Measurements from ENCODE around the gene FAM131C. TPM values are rescaled to one million over a fixed set of nuclear protein-coding genes. Genes with fewer than 3 reads are reported as not detected.

FAM131C gene
- total RNA-seq, 1 donor, result under 0.01 TPM

DNA sequence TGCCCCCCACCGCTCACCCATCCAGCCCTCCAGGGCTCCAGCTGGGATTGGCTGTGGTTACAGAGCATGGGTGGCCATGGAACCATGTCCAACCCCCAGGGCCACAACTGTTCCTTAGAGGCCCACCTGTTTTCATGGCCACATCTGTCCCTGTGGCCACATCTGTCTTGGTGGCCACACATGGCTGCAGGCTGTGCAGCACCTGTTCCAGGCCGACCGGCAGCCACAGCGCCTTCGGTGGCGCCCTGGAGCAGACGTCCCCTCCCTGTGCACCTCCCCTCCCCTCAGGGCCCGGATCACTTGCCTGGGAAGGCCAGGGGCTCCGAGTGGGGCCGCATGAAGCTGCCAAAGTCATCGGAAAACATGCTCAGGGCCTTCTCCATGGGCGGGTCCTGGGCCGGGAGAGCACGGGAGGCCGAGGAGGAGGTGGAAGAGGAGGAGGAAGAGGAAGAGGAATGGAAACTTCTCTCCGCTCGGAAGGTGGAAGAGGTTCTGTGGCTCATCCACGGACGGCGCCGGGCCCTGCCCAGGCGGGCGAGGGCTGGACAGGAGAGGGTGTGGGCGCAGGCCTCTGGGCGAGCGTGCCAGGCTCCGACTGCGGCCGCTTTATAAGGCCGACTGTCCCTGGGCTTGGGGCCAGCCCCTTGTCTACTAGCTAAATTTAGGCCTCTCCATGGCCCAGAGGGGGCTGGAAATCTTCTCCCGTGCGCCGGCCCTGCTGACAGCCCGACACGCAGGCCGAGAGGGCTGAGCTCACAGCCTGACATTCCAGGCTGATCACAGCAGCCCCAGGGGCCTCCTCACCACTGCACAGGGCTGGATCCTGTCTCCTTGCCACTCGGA lies 55.8 kb downstream of the FAM131C start, which contains the start of gene HSPB7:
HSPB7 (minus strand) TSS at position 583 of the 843 bp plus-strand sequence; CDS start at position 503, 80 bp downstream.
- no peak for TF ChIP-seq CTCF (IDR thresholded peaks at IDR 0.05; ENCODE audit: insufficient read depth, low read depth, low read length)
- peak; percentile 84 for DNase-seq (ENCODE audit: low read depth)
- H3K4me3 ChIP-seq (ENCODE audit: low read depth, low read length), result no peak within 1 kb of the TSS

- DNase-seq (ENCODE audit: low read depth), result no peak
- H3K4me3 ChIP-seq (ENCODE audit: low read depth, low read length), result no peak overlapping the region
- no peak for TF ChIP-seq CTCF (IDR thresholded peaks at IDR 0.05; ENCODE audit: insufficient read depth, low read depth, low read length)
Measured at GRCh38 chr1:16017076-16017460, 56.4 kb downstream of the FAM131C start.

- no peak for TF ChIP-seq CTCF (IDR thresholded peaks at IDR 0.05; ENCODE audit: insufficient read depth, low read depth, low read length)
- no peak for DNase-seq (ENCODE audit: low read depth)
- H3K4me3 ChIP-seq (ENCODE audit: low read depth, low read length), result no peak overlapping the region
Measured at GRCh38 chr1:16015960-16016901, 57.2 kb downstream of the FAM131C start.

- no peak for TF ChIP-seq CTCF (IDR thresholded peaks at IDR 0.05; ENCODE audit: insufficient read depth, low read depth, low read length)
- DNase-seq (ENCODE audit: low read depth), result no peak
- H3K4me3 ChIP-seq (ENCODE audit: low read depth, low read length), result no peak overlapping the region
Measured at GRCh38 chr1:16015491-16015890, 58.0 kb downstream of the FAM131C start.

DNA sequence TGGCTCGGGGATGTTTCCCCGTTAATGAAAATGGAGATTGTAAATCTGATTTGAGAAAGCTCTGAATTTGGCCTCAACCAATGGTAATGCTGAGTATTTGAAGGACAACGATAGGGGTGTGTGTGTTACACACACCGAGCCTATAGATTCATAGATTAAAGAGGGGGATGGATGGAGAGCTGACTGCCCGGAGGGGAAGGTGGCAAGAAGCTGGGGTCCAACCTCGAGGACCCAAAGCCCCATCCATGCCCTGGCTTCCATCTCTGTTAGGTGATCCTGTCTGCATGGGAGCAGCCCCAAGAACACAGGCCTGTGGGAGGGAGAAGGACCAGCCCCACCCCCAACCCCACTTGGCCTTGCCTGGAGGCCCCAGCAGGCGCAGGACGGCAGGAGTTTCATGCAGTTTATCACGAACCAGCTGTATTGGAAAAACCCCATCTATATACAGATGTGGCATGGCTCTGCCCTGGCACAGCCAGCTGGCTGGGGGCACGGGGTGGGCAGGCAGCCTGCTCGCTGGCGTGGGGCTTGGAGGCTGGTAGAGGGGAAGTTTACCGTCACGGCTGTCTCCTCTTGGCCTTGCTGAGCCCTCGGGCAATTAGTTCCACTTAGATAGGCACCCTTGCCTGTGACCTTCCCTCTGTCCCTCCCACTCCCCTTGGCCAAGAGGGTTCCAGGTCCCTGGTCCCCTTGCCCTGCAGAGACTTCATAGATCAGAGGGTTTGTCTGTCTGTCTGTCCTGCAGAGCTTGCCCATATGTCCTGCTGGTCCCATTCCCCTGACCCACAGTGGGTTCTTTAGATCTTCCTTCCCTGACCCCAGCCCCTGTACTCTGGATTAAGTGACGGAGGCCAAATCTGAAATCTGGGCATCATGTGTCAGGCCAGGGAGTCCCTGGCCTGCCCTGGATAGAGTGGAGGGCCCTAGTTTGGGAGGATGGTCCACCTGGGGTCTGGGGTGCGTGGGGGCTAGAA lies 58.7 kb downstream of the FAM131C start:
- TF ChIP-seq CTCF (IDR thresholded peaks at IDR 0.05; ENCODE audit: insufficient read depth, low read depth, low read length), result no peak
- no peak overlapping the region for H3K4me3 ChIP-seq (ENCODE audit: low read depth, low read length)
- peak; percentile 44 for DNase-seq (ENCODE audit: low read depth)

- no peak for DNase-seq (ENCODE audit: low read depth)
- H3K4me3 ChIP-seq (ENCODE audit: low read depth, low read length), result no peak overlapping the region
- no peak for TF ChIP-seq CTCF (IDR thresholded peaks at IDR 0.05; ENCODE audit: insufficient read depth, low read depth, low read length)
Measured at GRCh38 chr1:16013908-16014258, 59.6 kb downstream of the FAM131C start.

All from fibroblast of villous mesenchyme (primary cell).